Measurements from ENCODE around the gene SARNP.

- TF ChIP-seq POLR2AphosphoS5 (IDR thresholded peaks at IDR 0.05) (no peak), CTCF (IDR thresholded peaks at IDR 0.05) (no peak), POLR2A (IDR thresholded peaks at IDR 0.05) (no peak), EP300 (IDR thresholded peaks at IDR 0.05) (no peak)
These were observed 20.0 kb downstream of the SARNP start for GRCh38 chr12:55797550-55797949.
